Effector memory CD4-positive, alpha-beta T cell (primary cell): Measurements from ENCODE around the gene VPS26C.

Experiments used
- DNase-seq, 3 donors: peaks; one replicate each; pipeline ENCODE4 v3.0.0-alpha.2; 2020
- H3K27ac ChIP-seq: 2 replicates; pipeline ENCODE4 v1.7.0; 2013; ENCODE audit warnings: mild to moderate bottlenecking, low read length, moderate library complexity; ENCODE audit not compliant: insufficient read depth, poor library complexity, severe bottlenecking
- H3K27me3 ChIP-seq: replicated peaks from 2 replicates; pipeline ENCODE4 v1.7.0; 2013; ENCODE audit warnings: mild to moderate bottlenecking, low read length; ENCODE audit not compliant: insufficient read depth, control insufficient read depth, poor library complexity, severe bottlenecking
- H3K36me3 ChIP-seq: 2 replicates; pipeline ENCODE4 v1.7.0; 2013; ENCODE audit warnings: mild to moderate bottlenecking, low read length, moderate library complexity; ENCODE audit not compliant: control insufficient read depth, insufficient read depth
- H3K4me1 ChIP-seq: 2 replicates; pipeline ENCODE4 v1.7.0; 2013; ENCODE audit warnings: low read length, mild to moderate bottlenecking; ENCODE audit not compliant: control insufficient read depth, insufficient read depth, poor library complexity, severe bottlenecking
- H3K4me3 ChIP-seq: 2 replicates; pipeline ENCODE4 v1.7.0; 2013; ENCODE audit warnings: low read length, low read depth, mild to moderate bottlenecking; ENCODE audit not compliant: insufficient read depth, poor library complexity, severe bottlenecking
- H3K9me3 ChIP-seq: 2 replicates; pipeline ENCODE4 v1.7.0; 2013; ENCODE audit warnings: mild to moderate bottlenecking, low read length, moderate library complexity; ENCODE audit not compliant: control insufficient read depth

Gene VPS26C

GRCh38 chr21:37193676-37194075 is 73.5 kb downstream of the VPS26C start:
- Histone ChIP-seq H3K4me3 (no peak overlapping the region), H3K27ac (no peak overlapping the region), H3K9me3 (no peaks in the 10 kb centered on the region), H3K27me3 (no peaks in the 10 kb centered on the region), H3K4me1 (no peaks in the 10 kb centered on the region), H3K36me3 (peaks cover 60% of the 10 kb centered on the region)
- DNase-seq = no peak

GRCh38 chr21:37193006-37193405 is 74.1 kb downstream of the VPS26C start:
- Histone ChIP-seq H3K9me3 (no peaks in the 10 kb centered on the region), H3K4me1 (no peaks in the 10 kb centered on the region), H3K4me3 (no peak overlapping the region), H3K27ac (no peak overlapping the region), H3K36me3 (peaks cover 58% of the 10 kb centered on the region), H3K27me3 (no peaks in the 10 kb centered on the region)
- no peak for DNase-seq

GRCh38 chr21:37192019-37192418 is 75.1 kb downstream of the VPS26C start:
- Histone ChIP-seq H3K4me3 (no peak overlapping the region), H3K27ac (no peak overlapping the region), H3K36me3 (peaks cover 65% of the 10 kb centered on the region), H3K4me1 (no peaks in the 10 kb centered on the region), H3K27me3 (no peaks in the 10 kb centered on the region), H3K9me3 (no peaks in the 10 kb centered on the region)
- DNase-seq = no peak

GRCh38 chr21:37188825-37189224 is 78.3 kb downstream of the VPS26C start:
- Histone ChIP-seq H3K36me3 (peaks cover 53% of the 10 kb centered on the region), H3K4me3 (no peak overlapping the region), H3K4me1 (no peaks in the 10 kb centered on the region), H3K9me3 (no peaks in the 10 kb centered on the region), H3K27me3 (no peaks in the 10 kb centered on the region), H3K27ac (no peak overlapping the region)
- DNase-seq = no peak

- H3K27ac ChIP-seq = no peak overlapping the region
- DNase-seq = no peak
- no peaks in the 10 kb centered on the region for H3K9me3 ChIP-seq
- H3K27me3 ChIP-seq = no peaks in the 10 kb centered on the region
- no peak overlapping the region for H3K4me3 ChIP-seq
- no peaks in the 10 kb centered on the region for H3K4me1 ChIP-seq
- peaks cover 41% of the 10 kb centered on the region for H3K36me3 ChIP-seq
These were observed 80.2 kb downstream of the VPS26C start for GRCh38 chr21:37186983-37187382.

- no peaks in the 10 kb centered on the region for H3K27me3 ChIP-seq
- peaks cover 37% of the 10 kb centered on the region for H3K36me3 ChIP-seq
- no peak overlapping the region for H3K27ac ChIP-seq
- H3K9me3 ChIP-seq = no peaks in the 10 kb centered on the region
- no peak for DNase-seq
- H3K4me3 ChIP-seq = no peak overlapping the region
- no peaks in the 10 kb centered on the region for H3K4me1 ChIP-seq
These were observed 82.1 kb downstream of the VPS26C start for GRCh38 chr21:37184784-37185593.

GRCh38 chr21:37183749-37184148 is 83.4 kb downstream of the VPS26C start:
- Histone ChIP-seq H3K9me3 (no peaks in the 10 kb centered on the region), H3K27me3 (no peaks in the 10 kb centered on the region), H3K4me1 (no peaks in the 10 kb centered on the region), H3K27ac (no peak overlapping the region), H3K36me3 (peaks cover 45% of the 10 kb centered on the region), H3K4me3 (no peak overlapping the region)
- no peak for DNase-seq

GRCh38 chr21:37182222-37182621 is 84.9 kb downstream of the VPS26C start:
- peaks cover 42% of the 10 kb centered on the region for H3K36me3 ChIP-seq
- no peak for DNase-seq

GRCh38 chr21:37181059-37181458 is 86.1 kb downstream of the VPS26C start:
- no peak overlapping the region for H3K27ac ChIP-seq
- peaks cover 40% of the 10 kb centered on the region for H3K36me3 ChIP-seq
- no peaks in the 10 kb centered on the region for H3K9me3 ChIP-seq
- no peaks in the 10 kb centered on the region for H3K27me3 ChIP-seq
- H3K4me3 ChIP-seq = no peak overlapping the region
- DNase-seq = no peak
- H3K4me1 ChIP-seq = no peaks in the 10 kb centered on the region

More at GRCh38 chr21:37182222-37182621, 84.9 kb downstream of the VPS26C start:
- H3K27ac ChIP-seq = no peak overlapping the region
- no peak overlapping the region for H3K4me3 ChIP-seq
- H3K9me3 ChIP-seq = no peaks in the 10 kb centered on the region
- no peaks in the 10 kb centered on the region for H3K4me1 ChIP-seq
- no peaks in the 10 kb centered on the region for H3K27me3 ChIP-seq

- no peak overlapping the region for H3K4me3 ChIP-seq
- H3K36me3 ChIP-seq = peaks cover 48% of the 10 kb centered on the region
- H3K9me3 ChIP-seq = no peaks in the 10 kb centered on the region
- no peaks in the 10 kb centered on the region for H3K27me3 ChIP-seq
- H3K27ac ChIP-seq = no peak overlapping the region
- no peaks in the 10 kb centered on the region for H3K4me1 ChIP-seq
- DNase-seq = no peak
These were observed 90.4 kb downstream of the VPS26C start for GRCh38 chr21:37176716-37177115.
